Liver (tissue), 9 donors: ENCODE results near the gene SNX15. TPM values are rescaled to one million over a fixed set of nuclear protein-coding genes. Genes with fewer than 3 reads are reported as not detected.

Source experiments
- DNase-seq: peaks from one replicate; pipeline ENCODE4 v3.0.0-alpha.2; 2017; ENCODE audit warnings: low spot score
- H3K27ac ChIP-seq, 2 donors: one replicate each; pipeline ENCODE4 v1.7.0; 2013; ENCODE audit warnings: inconsistent platforms in 2 of 2, low read length in 2 of 2, control low read depth in 1 of 2, low read depth in 1 of 2, mild to moderate bottlenecking in 1 of 2
- H3K27me3 ChIP-seq, 4 donors: one replicate each; pipeline versions ENCODE4 v1.6.1 to v1.7.0; 2013; ENCODE audit warnings: low read length in 3 of 4, inconsistent platforms in 1 of 4, mild to moderate bottlenecking in 1 of 4, moderate library complexity in 1 of 4; ENCODE audit not compliant: control insufficient read depth in 4 of 4, insufficient read depth in 4 of 4
- H3K36me3 ChIP-seq, 4 donors: one replicate each; pipeline versions ENCODE4 v1.6.1 to v1.7.0; 2013; ENCODE audit warnings: low read length in 3 of 4, mild to moderate bottlenecking in 3 of 4, low read depth in 1 of 4, moderate library complexity in 1 of 4; ENCODE audit not compliant: control insufficient read depth in 4 of 4, insufficient read depth in 3 of 4
- H3K4me1 ChIP-seq, 4 donors: one replicate each; pipeline versions ENCODE4 v1.6.1 to v1.7.0; 2013; ENCODE audit warnings: low read length in 3 of 4, mild to moderate bottlenecking in 3 of 4, moderate library complexity in 1 of 4; ENCODE audit not compliant: control insufficient read depth in 4 of 4, insufficient read depth in 4 of 4
- H3K4me3 ChIP-seq, 3 donors: one replicate each; pipeline versions ENCODE4 v1.6.1 to v1.7.0; 2013; ENCODE audit warnings: low read length in 3 of 3, control low read depth in 1 of 3, low read depth in 1 of 3, mild to moderate bottlenecking in 1 of 3
- H3K9ac ChIP-seq, 2 donors: one replicate each; pipeline ENCODE4 v1.7.0; 2013; ENCODE audit warnings: low read length in 2 of 2, mild to moderate bottlenecking in 2 of 2, moderate library complexity in 2 of 2, control low read depth in 1 of 2, low read depth in 1 of 2
- H3K9me3 ChIP-seq, 4 donors: one replicate each; pipeline versions ENCODE4 v1.6.1 to v1.7.0; 2013; ENCODE audit warnings: low read length in 3 of 4; ENCODE audit not compliant: control insufficient read depth in 4 of 4
- CTCF ChIP-seq: fragments of 150-350 bp; IDR thresholded peaks from 2 replicates; pipeline ENCODE4 v1.5.1; 2017; ENCODE audit warnings: improper control_type of control experiment, low read depth, low read length; ENCODE audit not compliant: missing input control
- EGR1 ChIP-seq, 2 donors: IDR thresholded peaks; 2 replicates each; pipeline ENCODE4 v1.6.1; 2016 to 2018; ENCODE audit warnings: antibody characterized with exemption in 2 of 2, low read depth in 2 of 2
- FOXA1 ChIP-seq: IDR thresholded peaks from 2 replicates; pipeline ENCODE4 v1.6.1; 2016; ENCODE audit warnings: antibody characterized with exemption
- FOXA2 ChIP-seq: IDR thresholded peaks from 2 replicates; pipeline ENCODE4 v1.6.1; 2016; ENCODE audit warnings: antibody characterized with exemption
- GABPA ChIP-seq, 2 donors: IDR thresholded peaks in 1 of 2; conservative IDR thresholded peaks in 1 of 2; 2 replicates each; pipeline ENCODE4 v1.6.1; 2016; ENCODE audit warnings: antibody characterized with exemption in 2 of 2, mild to moderate bottlenecking in 1 of 2, moderate library complexity in 1 of 2
- HNF4A ChIP-seq, 2 donors: conservative IDR thresholded peaks; 2 replicates each; pipeline ENCODE4 v1.6.1; 2016; ENCODE audit warnings: antibody characterized with exemption in 2 of 2, mild to moderate bottlenecking in 2 of 2
- HNF4G ChIP-seq: IDR thresholded peaks from 2 replicates; pipeline ENCODE4 v1.6.1; 2016; ENCODE audit warnings: antibody characterized with exemption
- JUND ChIP-seq, 2 donors: IDR thresholded peaks; 2 replicates each; pipeline ENCODE4 v1.6.1; 2016; ENCODE audit warnings: antibody characterized with exemption in 2 of 2
- NR2F2 ChIP-seq: IDR thresholded peaks from 2 replicates; pipeline ENCODE4 v1.6.1; 2016; ENCODE audit warnings: antibody characterized with exemption
- RAD21 ChIP-seq, 2 donors: IDR thresholded peaks; 2 replicates each; pipeline ENCODE4 v1.6.1; 2016; ENCODE audit warnings: antibody characterized with exemption in 2 of 2, mild to moderate bottlenecking in 2 of 2
- REST ChIP-seq: IDR thresholded peaks from 2 replicates; pipeline ENCODE4 v1.6.1; 2016; ENCODE audit warnings: antibody characterized with exemption, mild to moderate bottlenecking
- RXRA ChIP-seq, 2 donors: IDR thresholded peaks; 2 replicates each; pipeline ENCODE4 v1.6.1; 2017 to 2018; ENCODE audit warnings: antibody characterized with exemption in 2 of 2, mild to moderate bottlenecking in 1 of 2
- SP1 ChIP-seq: IDR thresholded peaks from 2 replicates; pipeline ENCODE4 v1.6.1; 2018; ENCODE audit warnings: antibody characterized with exemption, mild to moderate bottlenecking
- TAF1 ChIP-seq: conservative IDR thresholded peaks from 2 replicates; pipeline ENCODE4 v1.6.1; 2016; ENCODE audit warnings: antibody characterized with exemption, mild to moderate bottlenecking
- YY1 ChIP-seq: IDR thresholded peaks from 2 replicates; pipeline ENCODE4 v1.6.1; 2016; ENCODE audit warnings: antibody characterized with exemption, mild to moderate bottlenecking
- ZBTB33 ChIP-seq: IDR thresholded peaks from 2 replicates; pipeline ENCODE4 v1.6.1; 2016; ENCODE audit warnings: antibody characterized with exemption
- WGBS: extraction: QIAGEN DNeasy Blood & Tissue Kit; methylation state at CpG from one replicate; pipeline ENCODE4 v1.1.7; 2013; 5-methylcytosine and 5-hydroxymethylcytosine counted together
- polyA plus RNA-seq, 2 donors: library from polyadenylated mRNA; stranded (reverse) in 1 of 2; unstranded in 1 of 2; fragments of 200-250 nt in 1 of 2; fragments of >200 nt in 1 of 2; fragmentation: Nextera tagmentation in 1 of 2; extraction: Ambion mirVana in 1 of 2; gene quantifications; one replicate each; pipeline versions ENCODE4 v1.2.1 to v1.2.3, GENCODE V29; 2013 to 2015
- total RNA-seq, 2 donors: library from RNA; depleted of rRNA; stranded (reverse); fragments of >200 nt; gene quantifications; one replicate each; pipeline ENCODE4 v1.2.3, GENCODE V29; 2014
- TF ChIP-seq, protein P1 (sequence below): IDR thresholded peaks from 2 replicates; pipeline ENCODE4 v1.6.1; 2016; ENCODE audit warnings: antibody characterized with exemption
- TF ChIP-seq, protein P2 (sequence below): IDR thresholded peaks from 2 replicates; pipeline ENCODE4 v1.6.1; 2016; ENCODE audit warnings: antibody characterized with exemption
- donor health status: healthy.
- donor health status: healthy.
- donor health status: healthy.
- donor health status: healthy.
- donor health status: healthy.

Gene SNX15
- total and polyA plus RNA-seq, 4 donors = 4.5 to 7.2 (median 5.7) TPM

GRCh38 chr11:65059959-65060824, 33.0 kb downstream of the SNX15 start (continued):
- no peak for TF ChIP-seq YY1
- no peak for TF ChIP-seq TAF1

DNA sequence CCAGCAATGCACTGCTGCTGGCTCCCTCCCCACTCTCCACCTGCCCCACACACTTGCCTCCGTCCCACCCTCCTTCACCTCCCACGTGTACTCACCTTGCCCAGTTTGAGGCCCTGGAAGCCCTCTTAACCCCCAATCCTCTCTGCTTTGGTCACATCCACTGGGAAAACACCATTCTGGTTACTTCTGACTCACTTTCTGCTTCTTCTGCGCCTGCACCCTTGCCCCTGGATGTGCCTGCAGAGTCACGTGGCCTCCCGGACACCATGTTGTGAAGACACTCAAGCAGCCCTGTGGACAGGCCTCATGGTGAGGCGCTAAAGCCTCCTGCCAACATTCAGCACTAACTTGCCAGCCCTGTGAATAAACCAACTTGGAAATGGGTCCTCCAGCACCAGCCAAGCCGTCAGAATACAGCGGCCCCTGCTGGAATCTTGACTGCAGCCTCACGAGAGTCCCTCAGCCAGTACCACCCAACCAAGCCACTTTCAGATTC, 33.7 kb downstream of the SNX15 start:
- H3K27me3 ChIP-seq = no peaks in the 10 kb centered on the region
- no peak for DNase-seq
- H3K9ac ChIP-seq = no peak overlapping the region
- TF ChIP-seq FOXA1 (no peak), TAF1 (no peak), HNF4G (no peak), FOXA2 (no peak), NR2F2 (no peak), HNF4A (conservative IDR thresholded peaks at IDR 0.05) (no peak), EGR1 (IDR thresholded peaks at IDR 0.05; ENCODE audit: low read depth in 2 of 2) (no peak), ZBTB33 (no peak), JUND (IDR thresholded peaks at IDR 0.05) (no peak), CTCF (no peak), SP1 (no peak), RXRA (IDR thresholded peaks at IDR 0.05) (no peak), GABPA (IDR thresholded peaks at IDR 0.05 in 1 of 2, conservative IDR thresholded peaks at IDR 0.05 in 1 of 2) (no peak)
- TF ChIP-seq, protein P1, sequence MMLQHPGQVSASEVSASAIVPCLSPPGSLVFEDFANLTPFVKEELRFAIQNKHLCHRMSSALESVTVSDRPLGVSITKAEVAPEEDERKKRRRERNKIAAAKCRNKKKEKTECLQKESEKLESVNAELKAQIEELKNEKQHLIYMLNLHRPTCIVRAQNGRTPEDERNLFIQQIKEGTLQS = no peak
- no peak overlapping the region for H3K4me3 ChIP-seq
- H3K4me1 ChIP-seq = peaks cover 0 to 4% (median 1%) of the 10 kb centered on the region in 4 donors
- H3K36me3 ChIP-seq = no peaks in the 10 kb centered on the region
- H3K9me3 ChIP-seq = no peaks in the 10 kb centered on the region
- H3K27ac ChIP-seq = no peak overlapping the region
- 82% methylated on average over 9 of the region's 9 CpGs for WGBS

DNA sequence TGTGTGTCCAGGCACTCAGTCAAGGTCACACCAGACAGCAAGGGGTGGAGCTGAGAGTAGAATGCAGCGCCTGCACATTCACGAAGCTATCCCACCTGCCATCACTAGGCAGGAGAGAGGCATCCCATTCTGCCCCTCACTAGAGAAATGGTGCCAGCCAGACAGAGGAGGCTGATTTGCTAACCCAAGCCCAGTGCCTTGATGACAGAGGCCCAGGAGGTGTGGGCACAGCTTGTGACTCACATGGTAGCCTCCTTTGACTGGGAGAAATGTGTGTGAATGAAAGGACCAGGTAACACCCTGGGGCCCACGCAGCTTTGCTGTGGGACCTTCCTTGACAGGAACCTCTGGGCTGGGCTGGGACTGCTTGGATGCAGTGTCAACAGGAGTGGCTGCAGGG, 36.3 kb downstream of the SNX15 start:
- peaks cover 0 to 2% (median under 1%) of the 10 kb centered on the region in 4 donors for H3K4me1 ChIP-seq
- no peaks in the 10 kb centered on the region for H3K36me3 ChIP-seq
- H3K4me3 ChIP-seq = no peak overlapping the region
- no peaks in the 10 kb centered on the region for H3K27me3 ChIP-seq
- H3K27ac ChIP-seq = no peak overlapping the region
- H3K9me3 ChIP-seq = no peaks in the 10 kb centered on the region
- H3K9ac ChIP-seq = no peak overlapping the region
- no peak for DNase-seq
- 82% methylated on average over 3 of the region's 3 CpGs for WGBS
- TF ChIP-seq HNF4A (conservative IDR thresholded peaks at IDR 0.05) (no peak), GABPA (IDR thresholded peaks at IDR 0.05 in 1 of 2, conservative IDR thresholded peaks at IDR 0.05 in 1 of 2) (no peak), JUND (IDR thresholded peaks at IDR 0.05) (no peak), HNF4G (no peak), FOXA2 (no peak), TAF1 (no peak), CTCF (no peak), FOXA1 (no peak), REST (no peak), RAD21 (IDR thresholded peaks at IDR 0.05) (no peak), SP1 (no peak), NR2F2 (no peak)
- TF ChIP-seq, protein P1 = no peak
- TF ChIP-seq, protein P2, sequence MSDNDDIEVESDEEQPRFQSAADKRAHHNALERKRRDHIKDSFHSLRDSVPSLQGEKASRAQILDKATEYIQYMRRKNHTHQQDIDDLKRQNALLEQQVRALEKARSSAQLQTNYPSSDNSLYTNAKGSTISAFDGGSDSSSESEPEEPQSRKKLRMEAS = no peak
